HG03025 (cell line): Measurements from ENCODE around the gene ACOXL.

ENCODE experiments used
- ATAC-seq: cut with Tn5 transposase; IDR thresholded peaks from one replicate; pipeline ENCODE4 v1.9.1; 2021; ENCODE audit warnings: mild to moderate bottlenecking, moderate library complexity; ENCODE audit not compliant: unreplicated experiment, low FRiP score

The ACOXL gene

DNA sequence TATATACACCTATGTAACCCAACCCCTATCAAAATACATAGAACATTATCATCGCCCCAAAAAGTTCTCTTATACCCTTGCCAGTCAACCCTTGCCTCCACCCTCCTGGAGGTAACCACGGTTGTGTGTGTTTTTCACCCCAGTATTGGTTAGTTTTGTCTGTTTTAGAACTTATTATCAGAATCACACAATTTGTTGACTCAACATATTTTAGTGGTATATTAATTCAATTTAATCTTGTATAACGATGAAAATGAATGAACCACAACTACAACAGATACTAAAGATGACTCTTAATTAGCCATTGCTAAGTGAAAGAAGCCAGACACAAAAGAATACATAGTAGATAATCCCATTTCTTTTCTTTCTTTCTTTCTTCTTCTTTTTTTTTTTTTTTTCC lies 19.3 kb downstream of the ACOXL start:
- ATAC-seq = no peak

DNA sequence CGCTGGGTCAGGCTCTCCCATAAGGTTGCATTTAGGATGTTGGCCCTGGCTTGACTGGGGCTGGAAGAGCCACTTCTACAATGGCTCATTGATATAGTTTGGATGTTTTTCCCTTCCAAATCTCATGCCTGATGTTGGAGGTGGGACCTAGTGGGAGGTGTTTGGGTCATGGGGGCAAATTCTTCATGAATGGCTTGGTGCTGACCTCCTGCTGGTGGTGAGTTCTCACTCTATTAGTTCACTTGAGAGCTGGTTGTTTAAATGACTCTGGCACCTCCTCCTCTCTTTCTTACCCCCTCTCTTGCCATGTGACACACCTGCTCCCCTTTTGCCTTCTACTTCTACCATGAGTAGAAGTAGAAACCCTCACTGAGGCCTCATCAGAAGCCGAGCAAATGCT lies 20.5 kb downstream of the ACOXL start:
- no peak for ATAC-seq

DNA sequence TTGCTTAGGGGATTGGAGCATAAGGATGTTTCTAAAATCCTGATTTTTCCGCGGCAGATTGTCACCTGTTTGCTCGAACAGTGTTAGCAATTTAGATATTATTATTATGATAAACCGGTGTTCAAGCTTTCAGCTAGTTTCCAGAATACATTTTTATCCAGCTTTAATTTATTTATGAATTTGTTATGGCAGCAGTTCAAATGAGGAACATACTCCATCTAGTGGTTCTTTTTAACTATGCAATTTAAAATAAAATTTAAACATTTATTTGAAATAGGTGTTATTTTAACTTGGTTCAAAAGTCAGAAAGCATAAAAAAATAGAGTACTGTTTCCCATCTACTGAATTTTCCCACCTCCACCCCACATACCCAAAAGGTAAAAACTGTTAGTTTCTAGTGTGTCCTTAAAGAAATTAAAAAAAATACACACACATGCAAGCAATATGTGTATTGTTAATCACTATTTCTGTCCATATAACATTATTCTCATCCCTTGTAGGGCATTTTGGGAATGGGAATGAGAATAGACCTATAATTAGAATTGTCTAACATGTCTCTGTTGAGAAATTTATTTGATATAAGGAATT lies 23.2 kb downstream of the ACOXL start:
- no peak for ATAC-seq

DNA sequence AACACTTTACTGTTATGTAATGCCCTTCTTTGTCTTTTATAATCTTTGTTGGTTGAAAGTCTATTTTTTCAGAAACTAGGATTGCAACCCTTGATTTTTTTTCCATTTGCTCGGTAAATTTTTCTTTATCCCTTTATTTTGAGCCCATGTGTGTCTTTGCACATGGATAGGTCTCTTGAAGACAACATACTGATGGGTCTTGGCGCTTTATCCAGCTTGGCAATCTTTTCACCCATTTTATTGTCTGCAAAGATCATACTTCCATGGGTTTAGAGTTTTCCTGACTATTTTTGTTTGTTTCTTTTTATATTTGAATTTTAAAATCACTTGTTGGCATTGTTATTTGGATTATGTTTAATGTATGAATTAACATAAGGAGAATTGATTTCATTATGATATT lies 27.0 kb downstream of the ACOXL start:
- no peak for ATAC-seq

DNA sequence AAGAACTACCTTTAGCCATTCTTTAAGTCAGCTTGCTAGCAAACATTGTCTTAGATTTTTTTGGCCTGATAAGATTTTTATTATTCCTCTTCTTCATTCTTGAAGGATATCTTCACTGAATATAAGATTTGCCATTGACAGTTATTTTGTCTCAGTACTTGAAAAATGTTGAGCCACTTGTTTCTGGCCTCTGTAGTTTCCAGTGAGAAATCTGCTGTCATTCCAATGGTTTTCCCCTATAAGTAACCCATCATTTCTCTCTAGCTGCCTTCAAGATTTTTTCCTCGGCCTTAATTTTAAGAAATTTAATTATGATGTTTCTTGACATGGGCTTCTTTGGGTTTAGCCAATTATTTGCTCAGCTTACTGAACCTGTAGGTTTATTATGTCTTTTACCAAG lies 32.6 kb downstream of the ACOXL start:
- no peak for ATAC-seq

DNA sequence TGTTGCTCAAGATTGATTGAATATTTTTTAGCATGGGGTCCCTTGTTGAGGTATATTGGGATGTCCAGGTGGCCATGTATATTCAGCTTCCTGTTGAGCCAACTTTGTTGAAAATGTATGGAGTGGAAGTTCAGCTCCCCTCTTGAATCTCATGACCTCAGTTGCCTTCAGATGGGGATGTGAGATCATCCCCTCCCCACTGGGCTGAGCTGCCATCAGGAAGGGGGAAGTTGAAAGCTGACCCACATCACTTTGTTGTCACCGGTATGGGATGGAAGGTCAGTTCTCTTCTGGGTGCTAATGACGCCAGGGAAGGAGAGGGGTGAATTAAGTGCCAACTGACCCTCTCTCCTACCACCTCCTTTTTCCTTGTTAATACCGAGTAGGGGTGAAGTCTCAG lies 33.9 kb downstream of the ACOXL start:
- no peak for ATAC-seq

DNA sequence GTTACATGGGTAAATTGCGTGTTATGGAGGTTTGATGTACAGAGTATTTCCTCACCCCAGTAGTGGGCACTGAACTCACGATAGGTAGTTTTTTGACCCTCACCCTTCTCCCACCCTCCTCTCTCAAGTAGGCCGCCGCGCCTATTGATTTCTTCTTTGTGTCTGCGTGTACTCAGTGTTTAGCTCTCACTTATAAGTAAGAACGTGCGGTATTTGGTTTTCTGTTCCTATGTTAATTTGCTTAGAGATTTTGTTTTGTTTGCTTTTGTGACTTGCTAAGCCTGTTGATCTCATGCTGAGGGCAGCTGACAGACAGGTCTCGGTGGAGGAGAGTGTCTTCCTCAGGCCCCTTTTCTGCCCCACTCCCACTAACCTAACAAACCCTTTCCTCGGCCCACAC lies 36.2 kb downstream of the ACOXL start:
- no peak for ATAC-seq

DNA sequence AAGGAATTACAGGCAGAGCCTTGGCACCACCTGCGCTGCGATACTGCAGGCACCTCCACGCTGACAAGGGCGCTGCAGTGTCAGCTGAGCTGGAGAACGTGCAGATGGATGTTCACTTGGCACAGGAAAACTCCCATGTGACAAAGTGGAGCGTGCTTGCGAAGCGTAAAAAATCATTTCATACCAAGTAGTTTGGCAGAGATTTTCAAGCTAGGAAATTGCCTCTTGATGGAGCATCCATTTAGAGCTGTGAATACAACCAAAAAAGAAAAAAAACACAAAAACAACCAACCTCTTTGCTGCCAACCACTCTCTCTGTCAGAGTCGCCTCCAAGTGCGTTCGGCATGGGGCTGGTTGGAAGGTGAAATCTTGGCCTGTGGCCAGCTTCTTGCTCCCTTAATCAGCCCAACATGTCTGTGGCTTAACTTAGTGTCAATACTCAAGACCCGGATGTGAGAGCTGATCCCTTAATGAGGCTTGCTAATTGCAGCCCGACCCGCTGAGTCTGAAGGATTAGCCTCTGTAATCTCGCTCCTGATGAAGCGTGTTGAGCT lies 38.1 kb downstream of the ACOXL start:
- no peak for ATAC-seq

DNA sequence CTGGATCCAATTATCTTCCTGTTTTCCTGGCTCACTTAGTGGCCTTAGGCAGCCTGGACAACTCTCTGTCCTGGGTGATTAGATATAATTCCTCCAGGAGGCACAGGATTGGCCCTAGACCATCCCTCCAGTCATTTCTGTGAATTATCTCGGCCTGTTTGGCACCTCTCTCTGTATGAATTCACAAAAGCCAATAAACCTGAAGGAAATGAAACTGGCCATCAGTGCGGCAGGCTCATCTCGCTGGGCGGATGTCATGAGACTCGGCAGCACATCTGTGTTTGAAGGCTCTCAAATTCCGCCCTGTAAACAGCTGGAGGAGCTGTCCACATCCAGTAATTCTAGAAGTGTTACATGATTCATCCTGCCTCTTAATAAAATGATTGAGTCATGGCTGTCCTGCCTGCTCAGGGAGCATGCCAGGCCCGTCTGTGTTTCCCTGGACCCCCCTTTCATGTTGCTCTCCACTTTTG lies 38.6 kb downstream of the ACOXL start:
- ATAC-seq = no peak

DNA sequence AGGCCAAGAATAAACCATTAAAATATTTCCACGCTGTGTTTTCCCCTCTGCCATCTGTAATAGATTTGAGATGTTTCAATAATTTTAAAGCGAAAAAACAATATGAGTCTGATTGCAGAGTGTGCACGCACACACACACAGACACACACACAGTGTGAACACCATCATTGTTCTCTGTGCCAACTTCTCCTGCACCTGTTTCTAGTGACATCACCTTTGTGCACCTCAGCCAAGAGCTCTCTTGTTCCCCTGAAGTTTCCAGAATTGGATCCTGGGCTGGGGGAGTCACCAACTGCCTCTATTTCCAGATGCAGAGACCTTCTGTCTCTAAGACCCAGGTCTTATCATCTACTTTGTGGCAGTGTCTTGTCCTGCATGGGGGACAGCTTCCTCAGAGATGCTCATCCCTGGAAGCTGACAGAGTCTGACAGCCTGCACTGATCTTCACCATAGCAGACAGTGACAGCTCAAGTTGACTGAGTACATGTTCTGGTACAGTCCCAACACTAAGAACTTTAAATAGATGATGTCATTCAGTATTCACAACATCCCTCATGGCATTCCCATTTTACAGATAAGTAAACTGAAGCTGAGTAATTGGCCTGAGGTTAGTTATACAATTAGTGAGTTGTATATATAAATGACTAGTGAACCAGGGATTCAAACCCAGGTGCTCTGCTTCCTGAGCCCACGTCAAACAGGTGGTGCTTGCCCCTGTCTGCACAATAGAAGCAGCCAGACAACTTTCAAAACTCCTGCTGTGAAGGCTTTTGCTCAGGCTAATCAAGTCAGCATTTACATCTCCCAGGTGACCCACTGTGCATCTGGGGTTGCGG lies 39.4 kb downstream of the ACOXL start:
- no peak for ATAC-seq

DNA sequence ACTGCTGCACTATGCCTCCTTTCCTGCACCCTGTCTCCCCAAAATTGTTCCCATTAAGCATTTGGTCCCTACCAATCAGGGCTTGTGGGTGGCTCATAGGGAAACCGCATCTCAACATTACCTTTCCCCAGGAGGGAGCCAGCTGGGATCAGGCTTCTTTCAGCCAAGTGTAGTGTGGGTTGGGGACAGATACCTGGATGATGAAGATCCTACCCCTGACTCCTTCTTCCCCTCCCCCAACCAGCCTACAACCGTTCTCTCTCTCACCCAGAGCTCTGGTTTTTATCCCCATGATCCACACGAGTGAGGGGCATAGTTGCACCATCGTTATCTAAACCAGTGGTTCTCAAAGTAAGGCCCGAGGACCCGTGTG lies 40.0 kb downstream of the ACOXL start:
- ATAC-seq = no peak

DNA sequence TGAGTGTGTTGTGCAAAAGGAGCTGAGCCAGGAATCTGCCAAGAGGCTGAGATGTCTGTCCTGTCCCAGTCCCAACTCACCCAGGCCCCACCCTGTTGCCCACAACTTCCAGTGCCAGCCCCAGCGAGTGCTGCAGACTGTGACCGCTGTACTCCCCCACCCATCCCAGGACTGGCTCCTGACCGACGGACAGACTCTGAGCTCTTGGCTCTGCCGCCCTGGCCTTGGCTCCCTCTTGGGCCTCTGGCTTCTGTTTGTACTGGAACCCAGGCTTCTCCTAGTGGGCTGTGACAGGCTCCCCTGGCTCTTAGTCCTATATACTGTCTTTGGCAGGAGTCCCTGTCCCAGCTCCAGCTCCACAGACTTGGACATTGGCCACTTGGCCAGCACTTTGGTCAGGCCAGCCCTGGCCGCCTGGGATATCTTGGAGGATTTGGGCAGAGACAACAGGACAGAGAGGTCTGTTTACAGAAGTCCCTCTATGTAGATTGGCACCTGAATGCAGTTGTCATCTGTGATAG lies 41.1 kb downstream of the ACOXL start:
- ATAC-seq = no peak

DNA sequence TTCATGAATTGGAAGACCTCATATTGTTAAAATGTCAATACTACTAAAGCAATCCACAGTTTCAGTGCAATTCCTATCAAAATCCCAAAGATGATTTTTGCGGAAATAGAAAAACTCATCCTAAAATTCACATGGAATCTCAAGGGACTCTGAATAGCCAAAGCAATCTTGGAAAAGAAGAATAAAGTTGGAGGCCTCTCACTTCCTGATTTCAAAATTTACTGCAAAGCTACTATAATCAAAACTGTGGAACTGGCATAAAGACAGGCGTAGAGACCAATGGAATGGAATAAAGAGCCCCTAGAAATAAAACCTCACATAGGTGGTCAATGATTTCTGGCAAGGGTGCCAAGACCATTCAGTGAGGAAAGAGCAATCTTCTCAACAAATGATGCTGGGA lies 42.3 kb downstream of the ACOXL start:
- no peak for ATAC-seq

DNA sequence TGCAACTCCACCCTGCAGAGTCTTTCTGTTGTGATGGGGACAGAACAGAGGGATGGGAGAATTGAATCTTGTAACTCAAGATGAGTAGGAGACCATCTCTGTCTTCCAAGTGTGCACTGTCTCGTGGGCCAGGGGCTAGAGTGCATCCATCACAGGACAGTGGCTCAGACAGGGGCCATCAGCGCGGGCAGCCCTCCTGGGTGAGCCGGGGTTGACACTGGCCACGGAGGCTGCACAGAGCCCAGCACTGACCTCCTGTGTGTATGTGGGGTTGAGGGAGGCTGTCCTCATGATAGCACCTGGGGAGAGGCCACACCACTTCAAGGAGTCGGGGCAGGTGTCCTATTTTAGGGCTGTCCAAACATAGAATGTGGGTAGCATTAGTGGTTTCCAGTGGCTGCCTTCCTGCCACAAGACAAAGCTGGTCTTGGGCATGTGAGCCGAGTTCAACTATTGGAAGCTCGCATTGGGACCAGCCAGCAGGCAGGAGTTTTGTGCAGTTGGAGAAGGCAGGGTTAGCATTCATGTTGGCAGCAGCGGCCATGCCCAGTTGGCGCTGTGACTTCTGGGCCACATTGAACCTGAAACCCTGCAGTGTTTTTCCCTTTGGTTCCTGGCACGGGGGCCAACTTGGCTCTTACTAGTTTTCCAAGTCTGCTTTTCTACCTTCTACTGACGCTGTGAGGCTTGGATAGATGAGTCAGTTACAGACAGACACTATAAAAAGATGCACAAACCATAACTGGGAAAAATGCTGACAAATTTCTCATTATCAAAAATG lies 45.3 kb downstream of the ACOXL start:
- ATAC-seq = no peak

DNA sequence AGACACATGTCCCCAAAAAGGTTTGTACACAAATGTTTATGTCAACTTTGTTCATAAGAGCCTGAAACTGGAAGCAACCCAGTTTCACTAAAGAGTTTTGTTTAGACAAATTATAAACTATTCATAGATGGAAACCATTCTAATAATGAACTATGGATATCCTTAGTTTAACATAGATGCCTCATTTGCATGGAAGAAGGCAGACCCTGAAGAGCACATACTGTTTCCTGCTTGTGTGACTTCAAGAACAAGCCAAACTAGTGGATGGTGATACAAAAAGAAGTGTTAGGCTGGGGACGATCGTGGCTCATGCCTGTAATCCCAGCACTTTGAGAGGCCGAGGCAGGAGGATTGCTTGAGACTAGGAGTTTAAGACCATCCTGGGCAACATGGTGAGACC lies 48.1 kb downstream of the ACOXL start:
- ATAC-seq = no peak

DNA sequence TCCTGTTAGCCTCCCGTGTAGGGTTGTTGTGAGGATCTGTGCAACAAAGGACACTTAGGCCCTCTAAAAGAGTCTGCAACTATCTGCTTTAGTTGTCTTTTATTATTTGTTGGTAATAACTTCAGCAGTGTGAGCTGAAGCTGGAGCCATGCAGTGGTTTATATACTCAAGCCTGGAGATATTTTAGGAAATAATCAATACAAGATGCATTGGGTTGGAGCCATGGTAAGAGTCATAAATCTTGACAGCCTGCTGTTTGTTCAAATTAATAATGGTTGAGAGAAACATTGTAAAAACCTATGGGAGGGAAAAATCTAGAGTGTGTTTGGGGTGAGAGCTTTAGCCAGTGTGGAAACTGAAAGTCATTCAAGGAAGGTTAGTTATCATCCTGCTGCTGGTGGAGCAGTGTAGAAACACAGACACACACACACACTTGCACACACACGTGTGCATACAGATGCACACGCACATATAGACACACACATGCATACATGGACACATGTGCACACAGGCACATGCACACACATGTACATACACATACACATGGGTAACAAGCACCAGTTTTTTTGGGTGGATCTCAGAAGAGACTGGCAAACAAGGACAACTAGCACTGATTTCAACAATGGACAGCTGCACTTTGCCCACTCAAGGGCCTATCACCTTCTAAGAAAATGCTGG lies 51.0 kb downstream of the ACOXL start:
- no peak for ATAC-seq

DNA sequence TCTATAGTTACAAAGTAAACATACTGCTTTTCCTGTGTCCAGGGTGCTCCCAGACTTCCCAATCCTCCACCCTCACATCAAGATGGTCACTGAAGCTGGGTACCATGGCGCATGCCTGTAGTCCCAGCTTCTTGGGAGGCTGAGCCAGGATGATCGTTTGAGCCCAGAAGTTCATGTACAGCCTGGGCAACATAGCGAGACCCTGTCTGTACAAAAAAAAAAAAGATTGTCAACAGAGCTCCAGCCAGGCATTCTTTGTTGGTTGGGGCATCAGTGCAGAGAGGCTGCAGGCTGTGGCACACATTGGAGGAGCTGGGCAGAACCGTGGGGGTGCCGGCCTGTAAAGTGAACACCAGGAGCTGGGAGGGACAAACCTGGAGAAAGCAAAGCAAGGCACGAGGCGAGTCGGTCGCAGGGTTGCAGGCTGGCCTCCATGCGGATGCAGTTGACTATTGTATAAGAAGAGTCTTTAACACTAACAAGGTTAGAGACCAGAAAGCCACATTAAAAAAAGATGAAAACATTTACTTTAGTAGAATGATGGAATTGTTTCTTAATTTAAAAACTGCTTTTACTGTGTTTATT lies 51.8 kb downstream of the ACOXL start:
- ATAC-seq = no peak

DNA sequence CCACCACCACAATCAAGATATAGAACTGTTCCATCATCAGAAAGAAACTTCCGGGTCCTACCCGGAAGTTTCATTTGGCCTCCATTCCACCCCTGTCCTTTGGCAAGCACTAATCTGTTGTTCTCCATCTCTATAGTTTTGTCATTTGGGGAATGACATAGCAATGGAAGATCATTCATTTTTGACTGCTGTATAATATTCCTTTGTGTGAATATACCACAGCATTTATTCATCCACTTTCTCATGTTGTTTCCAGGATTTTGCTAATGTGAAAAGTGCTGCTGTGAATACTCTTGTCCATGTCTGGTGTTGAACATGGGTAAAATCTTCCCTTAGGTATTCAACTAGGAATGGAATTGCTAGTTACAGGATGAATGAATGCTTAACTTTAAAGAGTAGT lies 53.1 kb downstream of the ACOXL start:
- ATAC-seq = no peak

DNA sequence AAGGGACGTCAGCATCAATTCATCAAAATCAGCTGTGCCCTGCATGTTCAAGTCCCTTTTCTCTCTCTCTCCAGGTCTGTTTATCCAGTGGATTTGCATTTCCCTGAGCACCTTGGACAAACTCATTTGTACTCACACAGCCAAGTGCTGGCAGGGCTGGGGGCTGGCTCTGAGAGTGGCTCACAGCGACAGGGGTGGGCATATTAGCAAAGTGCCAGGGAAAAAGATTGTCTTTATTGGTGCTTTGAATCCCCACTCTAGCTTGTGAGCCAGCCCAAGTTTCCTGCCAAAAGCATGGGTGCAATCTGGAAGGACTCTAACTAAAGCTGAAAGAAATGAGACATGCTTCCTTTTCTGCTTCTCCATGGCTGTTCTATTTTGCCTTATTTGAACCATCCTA lies 56.6 kb downstream of the ACOXL start:
- ATAC-seq = no peak

DNA sequence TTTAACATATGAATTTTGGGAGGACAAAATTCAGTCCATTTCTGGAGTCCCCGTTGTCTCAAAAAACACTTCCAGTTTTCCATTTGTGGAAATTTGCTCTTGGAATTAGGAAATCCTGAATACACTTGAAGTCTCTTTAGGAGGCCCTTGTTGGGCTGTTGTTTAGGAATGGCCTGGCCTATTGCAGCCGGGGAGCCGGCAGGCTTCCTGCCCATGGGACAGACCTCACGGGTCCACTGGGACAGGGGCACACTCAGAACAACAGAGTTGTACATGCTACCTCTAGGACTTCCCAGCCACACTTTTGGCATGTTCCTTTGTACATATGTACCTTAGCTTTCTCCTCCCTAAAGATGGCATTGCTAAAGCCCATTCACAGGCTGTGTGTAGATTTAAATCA lies 57.3 kb downstream of the ACOXL start:
- no peak for ATAC-seq
